Effector memory CD4-positive, alpha-beta T cell (primary cell): Measurements from ENCODE around the gene NCOA4.
"Not testable (repeated sequence)": the region's sequence is repeated elsewhere in the genome, so short reads cannot be mapped to it uniquely, and the experiment has no call there.

Experiments
- DNase-seq, 3 donors: peaks; one replicate each; pipeline ENCODE4 v3.0.0-alpha.2; 2020
- H3K27ac ChIP-seq: 2 replicates; pipeline ENCODE4 v1.7.0; 2013; ENCODE audit warnings: mild to moderate bottlenecking, low read length, moderate library complexity; ENCODE audit not compliant: insufficient read depth, poor library complexity, severe bottlenecking
- H3K27me3 ChIP-seq: replicated peaks from 2 replicates; pipeline ENCODE4 v1.7.0; 2013; ENCODE audit warnings: mild to moderate bottlenecking, low read length; ENCODE audit not compliant: insufficient read depth, control insufficient read depth, poor library complexity, severe bottlenecking
- H3K36me3 ChIP-seq: 2 replicates; pipeline ENCODE4 v1.7.0; 2013; ENCODE audit warnings: mild to moderate bottlenecking, low read length, moderate library complexity; ENCODE audit not compliant: control insufficient read depth, insufficient read depth
- H3K4me1 ChIP-seq: 2 replicates; pipeline ENCODE4 v1.7.0; 2013; ENCODE audit warnings: low read length, mild to moderate bottlenecking; ENCODE audit not compliant: control insufficient read depth, insufficient read depth, poor library complexity, severe bottlenecking
- H3K4me3 ChIP-seq: 2 replicates; pipeline ENCODE4 v1.7.0; 2013; ENCODE audit warnings: low read length, low read depth, mild to moderate bottlenecking; ENCODE audit not compliant: insufficient read depth, poor library complexity, severe bottlenecking
- H3K9me3 ChIP-seq: 2 replicates; pipeline ENCODE4 v1.7.0; 2013; ENCODE audit warnings: mild to moderate bottlenecking, low read length, moderate library complexity; ENCODE audit not compliant: control insufficient read depth

The NCOA4 gene

GRCh38 chr10:45997994-45998763 is 32.2 kb downstream of the NCOA4 start:
- no peaks in the 10 kb centered on the region for H3K4me1 ChIP-seq
- no peaks in the 10 kb centered on the region for H3K9me3 ChIP-seq
- H3K4me3 ChIP-seq = no peak overlapping the region
- H3K27me3 ChIP-seq = no peaks in the 10 kb centered on the region
- DNase-seq = no peak
- peaks cover 15% of the 10 kb centered on the region for H3K36me3 ChIP-seq
- H3K27ac ChIP-seq = no peak overlapping the region

- Histone ChIP-seq H3K9me3 (no peaks in the 10 kb centered on the region), H3K36me3 (peaks cover 9% of the 10 kb centered on the region), H3K27me3 (no peaks in the 10 kb centered on the region), H3K27ac (no peak overlapping the region), H3K4me3 (no peak overlapping the region), H3K4me1 (no peaks in the 10 kb centered on the region)
- DNase-seq = no peak
These were observed 32.9 kb downstream of the NCOA4 start for GRCh38 chr10:45997557-45997956.

GRCh38 chr10:45985590-45985989 is 44.8 kb downstream of the NCOA4 start:
- not testable (repeated sequence) for H3K4me1 ChIP-seq, H3K4me3 ChIP-seq, H3K27me3 ChIP-seq, DNase-seq, H3K36me3 ChIP-seq, H3K9me3 ChIP-seq, H3K27ac ChIP-seq

- not testable (repeated sequence) for H3K9me3 ChIP-seq, H3K27ac ChIP-seq, H3K27me3 ChIP-seq, H3K36me3 ChIP-seq, DNase-seq, H3K4me1 ChIP-seq, H3K4me3 ChIP-seq
These were observed 46.0 kb downstream of the NCOA4 start for GRCh38 chr10:45984473-45984872.

- not testable (repeated sequence) for H3K4me3 ChIP-seq, H3K9me3 ChIP-seq, H3K36me3 ChIP-seq, H3K27ac ChIP-seq, H3K27me3 ChIP-seq, H3K4me1 ChIP-seq
- DNase-seq = peak in 1 of 3 donors; percentile 17
These were observed 46.8 kb downstream of the NCOA4 start for GRCh38 chr10:45983538-45984186.

- H3K27me3 ChIP-seq, H3K9me3 ChIP-seq, H3K4me3 ChIP-seq, H3K4me1 ChIP-seq, H3K27ac ChIP-seq, DNase-seq, H3K36me3 ChIP-seq: not testable (repeated sequence)
These were observed 49.1 kb downstream of the NCOA4 start for GRCh38 chr10:45981367-45981766.

- not testable (repeated sequence) for H3K27me3 ChIP-seq, H3K27ac ChIP-seq, H3K4me1 ChIP-seq, H3K36me3 ChIP-seq, H3K9me3 ChIP-seq, DNase-seq, H3K4me3 ChIP-seq
These were observed 51.9 kb downstream of the NCOA4 start for GRCh38 chr10:45978554-45978953.

GRCh38 chr10:45974041-45974440 is 56.4 kb downstream of the NCOA4 start:
- H3K27me3 ChIP-seq, H3K4me3 ChIP-seq, H3K9me3 ChIP-seq, H3K4me1 ChIP-seq, H3K27ac ChIP-seq, H3K36me3 ChIP-seq, DNase-seq: not testable (repeated sequence)

- H3K4me1 ChIP-seq, H3K36me3 ChIP-seq, H3K27me3 ChIP-seq, DNase-seq, H3K9me3 ChIP-seq: not testable (repeated sequence)
- H3K4me3 ChIP-seq = peak overlapping the region; percentile 64
- H3K27ac ChIP-seq = peak overlapping the region; percentile 70
These were observed 57.6 kb downstream of the NCOA4 start for GRCh38 chr10:45972813-45973169.

- not testable (repeated sequence) for H3K27me3 ChIP-seq, H3K9me3 ChIP-seq, H3K36me3 ChIP-seq, H3K4me1 ChIP-seq
- peak; percentile 76 to 85 (median 82) for DNase-seq
- H3K27ac ChIP-seq = peak within 1 kb of the TSS; percentile 70
- peak within 1 kb of the TSS; percentile 64 for H3K4me3 ChIP-seq
These were observed 58.2 kb downstream of the NCOA4 start, which contains the start of gene TIMM23 for GRCh38 chr10:45972106-45972812. Gene TIMM23 (plus strand): TSS chr10:45972489. CDS start chr10:45972625, 136 bp downstream.
